ENCODE measurements around the gene CAPN9. TPM values are rescaled to one million over a fixed set of nuclear protein-coding genes. Genes with fewer than 3 reads are reported as not detected.

The CAPN9 gene
- total RNA-seq, 1 experiment from 2014 or later, result not detected

DNA sequence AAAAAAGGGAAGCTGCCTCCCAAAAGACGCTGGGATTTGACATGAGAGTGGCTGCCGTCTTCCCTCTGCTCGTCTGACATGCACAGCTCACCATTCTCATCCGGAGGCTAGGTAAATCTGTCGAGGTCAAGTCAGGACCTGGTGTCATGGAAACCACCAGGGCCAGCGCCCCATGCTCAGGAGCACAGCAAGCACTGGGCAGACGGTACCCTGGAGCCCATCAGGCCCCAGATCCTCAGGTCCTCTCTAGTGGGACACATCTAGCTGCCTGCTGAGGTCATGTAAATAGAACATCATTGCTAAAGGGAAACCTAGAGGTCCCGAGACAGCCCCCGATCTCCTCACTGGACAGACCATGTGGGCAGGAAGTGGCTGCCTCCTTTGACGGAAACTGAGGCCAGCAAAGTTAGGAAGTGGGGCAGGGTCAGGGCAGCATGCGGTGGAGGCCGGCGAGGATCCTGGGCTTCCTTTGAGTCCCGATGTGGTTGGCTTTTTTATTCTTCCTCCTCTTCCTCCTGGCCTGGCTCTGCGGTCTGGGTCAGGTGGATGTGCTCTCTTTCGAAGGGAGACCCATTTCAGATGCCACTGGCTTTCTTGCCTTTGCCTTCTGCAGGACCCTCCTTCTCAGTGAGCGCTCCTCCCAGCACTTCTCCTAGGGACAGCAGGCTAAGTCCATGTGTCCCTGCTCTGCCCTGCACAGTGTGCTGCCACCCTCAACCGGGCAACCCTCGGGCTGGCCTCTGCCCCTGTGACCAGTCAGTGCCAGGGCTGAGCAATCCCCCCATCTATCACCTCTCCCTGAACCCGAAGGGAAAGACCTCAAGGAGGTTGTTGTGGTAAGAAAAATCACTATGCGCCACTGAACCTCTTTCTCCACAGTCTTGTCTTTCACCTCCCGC is 39.2 kb upstream of the CAPN9 start:
- Histone ChIP-seq H3K9ac (ENCODE audit: low read length) (no peak overlapping the region), H3K4me2 (ENCODE audit: low read length) (no peak overlapping the region), H3K9me2 (replicated peaks; ENCODE audit: low read length) (no peaks in the 10 kb centered on the region), H3K9me3 (ENCODE audit: low read length) (no peaks in the 10 kb centered on the region), H3K27me3 (ENCODE audit: low read length) (no peaks in the 10 kb centered on the region), H3K79me2 (ENCODE audit: low read length) (no peaks in the 10 kb centered on the region), H3F3A (ENCODE audit: low read length, unreplicated experiment) (no peaks in the 10 kb centered on the region), H2AFZ (ENCODE audit: low read length) (no peak overlapping the region), H3K36me3 (ENCODE audit: low read depth, low read length) (no peaks in the 10 kb centered on the region), H3K27ac (ENCODE audit: low read length) (no peak overlapping the region), H4K20me1 (ENCODE audit: low read length) (no peaks in the 10 kb centered on the region), H3K4me1 (ENCODE audit: insufficient read depth, low read length) (no peaks in the 10 kb centered on the region), H3K4me3 (ENCODE audit: low read length) (no peak overlapping the region)
- no peak for DNase-seq
- no TSS peak for BruUV-seq (replicated peaks)
- TF ChIP-seq EZH2 (IDR thresholded peaks at IDR 0.05; ENCODE audit: low read length, unreplicated experiment), result no peak
- TF ChIP-seq, protein P1, sequence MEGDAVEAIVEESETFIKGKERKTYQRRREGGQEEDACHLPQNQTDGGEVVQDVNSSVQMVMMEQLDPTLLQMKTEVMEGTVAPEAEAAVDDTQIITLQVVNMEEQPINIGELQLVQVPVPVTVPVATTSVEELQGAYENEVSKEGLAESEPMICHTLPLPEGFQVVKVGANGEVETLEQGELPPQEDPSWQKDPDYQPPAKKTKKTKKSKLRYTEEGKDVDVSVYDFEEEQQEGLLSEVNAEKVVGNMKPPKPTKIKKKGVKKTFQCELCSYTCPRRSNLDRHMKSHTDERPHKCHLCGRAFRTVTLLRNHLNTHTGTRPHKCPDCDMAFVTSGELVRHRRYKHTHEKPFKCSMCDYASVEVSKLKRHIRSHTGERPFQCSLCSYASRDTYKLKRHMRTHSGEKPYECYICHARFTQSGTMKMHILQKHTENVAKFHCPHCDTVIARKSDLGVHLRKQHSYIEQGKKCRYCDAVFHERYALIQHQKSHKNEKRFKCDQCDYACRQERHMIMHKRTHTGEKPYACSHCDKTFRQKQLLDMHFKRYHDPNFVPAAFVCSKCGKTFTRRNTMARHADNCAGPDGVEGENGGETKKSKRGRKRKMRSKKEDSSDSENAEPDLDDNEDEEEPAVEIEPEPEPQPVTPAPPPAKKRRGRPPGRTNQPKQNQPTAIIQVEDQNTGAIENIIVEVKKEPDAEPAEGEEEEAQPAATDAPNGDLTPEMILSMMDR (conservative IDR thresholded peaks at IDR 0.05; ENCODE audit: low read depth, low read length), result no peak
- TF ChIP-seq EZH2phosphoT487 (IDR thresholded peaks at IDR 0.05; ENCODE audit: borderline replicate concordance, low read length), result no peak
- no peak for ATAC-seq
- ChIA-PET CTCF (no interaction called here), POLR2A (ENCODE audit: unreplicated experiment) (no interaction called here)
- intact Hi-C loops (cut with micrococcal nuclease), result no loop called here

DNA sequence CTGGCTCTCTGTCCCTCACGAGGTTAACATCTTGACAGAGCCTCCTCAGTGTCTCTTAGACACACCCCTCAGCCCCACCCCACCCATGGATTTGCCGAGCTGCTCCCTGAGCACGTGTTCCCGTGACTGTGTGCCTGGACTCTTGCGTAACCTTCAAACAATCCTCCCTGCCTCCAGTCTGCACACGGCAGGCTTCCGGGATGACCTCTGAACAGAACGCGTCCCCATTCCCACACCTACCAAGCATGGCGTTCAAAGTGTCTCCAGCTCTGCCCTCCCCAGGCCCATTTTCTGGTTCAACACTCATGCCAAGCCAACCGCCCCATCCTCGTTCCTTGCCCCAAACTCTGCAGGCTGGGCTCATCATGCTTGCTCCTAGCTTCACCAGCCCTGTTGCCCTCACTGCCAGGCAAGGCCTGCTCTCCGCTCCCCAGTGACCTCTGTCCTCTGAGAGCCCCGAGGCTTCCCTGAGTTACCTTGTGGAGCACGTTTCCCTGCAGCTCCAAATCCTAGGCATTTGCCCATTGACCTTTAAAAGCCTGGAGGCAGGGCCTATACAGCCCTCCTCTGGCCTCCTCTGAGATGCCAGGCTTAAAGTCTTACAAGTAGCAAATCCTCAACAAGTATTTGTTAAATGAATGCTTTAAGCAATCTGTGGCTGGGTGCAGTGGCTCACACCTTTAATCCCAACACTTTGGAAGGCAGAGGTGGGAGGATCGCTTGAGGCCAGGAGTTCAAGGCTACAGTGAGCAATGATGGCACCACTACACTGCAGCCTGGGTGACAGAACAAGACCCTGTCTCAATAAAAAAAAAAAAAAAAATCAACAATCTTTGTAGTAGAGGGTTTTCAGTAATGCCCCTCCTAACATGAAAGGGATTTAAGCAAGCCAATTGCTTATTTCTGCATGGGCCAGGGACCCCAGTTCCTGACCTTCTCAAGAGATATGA is 38.3 kb upstream of the CAPN9 start:
- Histone ChIP-seq H3K27me3 (ENCODE audit: low read length) (no peaks in the 10 kb centered on the region), H4K20me1 (ENCODE audit: low read length) (no peaks in the 10 kb centered on the region), H3K36me3 (ENCODE audit: low read depth, low read length) (no peaks in the 10 kb centered on the region), H2AFZ (ENCODE audit: low read length) (no peak overlapping the region), H3K9ac (ENCODE audit: low read length) (no peak overlapping the region), H3K4me3 (ENCODE audit: low read length) (no peak overlapping the region), H3K4me2 (ENCODE audit: low read length) (no peak overlapping the region), H3K9me2 (replicated peaks; ENCODE audit: low read length) (no peaks in the 10 kb centered on the region), H3K4me1 (ENCODE audit: insufficient read depth, low read length) (peaks cover 5% of the 10 kb centered on the region), H3K27ac (ENCODE audit: low read length) (no peak overlapping the region), H3K9me3 (ENCODE audit: low read length) (no peaks in the 10 kb centered on the region), H3F3A (ENCODE audit: low read length, unreplicated experiment) (no peaks in the 10 kb centered on the region), H3K79me2 (ENCODE audit: low read length) (no peaks in the 10 kb centered on the region)
- ChIA-PET POLR2A (ENCODE audit: unreplicated experiment) (no interaction called here), CTCF (no interaction called here)
- no peak for ATAC-seq
- intact Hi-C loops (cut with micrococcal nuclease), result no loop called here
- no peak for DNase-seq
- TF ChIP-seq EZH2phosphoT487 (IDR thresholded peaks at IDR 0.05; ENCODE audit: borderline replicate concordance, low read length) (no peak), EZH2 (IDR thresholded peaks at IDR 0.05; ENCODE audit: low read length, unreplicated experiment) (no peak)
- TF ChIP-seq, protein P1 (conservative IDR thresholded peaks at IDR 0.05; ENCODE audit: low read depth, low read length), result no peak
- no TSS peak for BruUV-seq (replicated peaks)
